Upper lobe of left lung (tissue), 6 donors: ENCODE results near the gene CKS2. TPM values are rescaled to one million over a fixed set of nuclear protein-coding genes. Genes with fewer than 3 reads are reported as not detected.

ENCODE experiments used
- ATAC-seq, 2 donors: fragments of 200-7000 bp; cut with Tn5 transposase; one replicate each; pipeline ENCODE4 v1.9.1; 2022; ENCODE audit warnings: mild to moderate bottlenecking in 2 of 2, moderate library complexity in 2 of 2; ENCODE audit not compliant: low FRiP score in 2 of 2
- DNase-seq, 2 donors: peaks; one replicate each; pipeline ENCODE4 v3.0.0-alpha.2; 2019 to 2020
- H3K27ac ChIP-seq, 4 donors: fragments of 200-600 bp; sonication (generic); one replicate each; pipeline ENCODE4 v1.5.1; 2016 to 2019
- H3K27me3 ChIP-seq, 4 donors: fragments of 200-600 bp; sonication (generic); one replicate each; pipeline ENCODE4 v1.5.1; 2017 to 2019
- H3K36me3 ChIP-seq, 4 donors: fragments of 200-600 bp; sonication (generic); one replicate each; pipeline ENCODE4 v1.5.1; 2016 to 2019
- H3K4me1 ChIP-seq, 4 donors: fragments of 200-600 bp; sonication (generic); one replicate each; pipeline ENCODE4 v1.5.1; 2018 to 2019
- H3K4me3 ChIP-seq, 4 donors: fragments of 200-600 bp; sonication (generic); one replicate each; pipeline ENCODE4 v1.5.1; 2017 to 2019; ENCODE audit warnings: mild to moderate bottlenecking in 2 of 4, moderate library complexity in 1 of 4
- H3K9me3 ChIP-seq, 4 donors: fragments of 200-600 bp; sonication (generic); one replicate each; pipeline ENCODE4 v1.5.1; 2018 to 2019
- EP300 ChIP-seq, 4 donors: sonication (generic); formaldehyde crosslinking; IDR thresholded peaks; one replicate each; pipeline ENCODE4 v1.5.1; 2017; ENCODE audit warnings: antibody characterized with exemption in 4 of 4, control low read depth in 2 of 4
- POLR2A ChIP-seq, 4 donors: fragments of 450-650 bp; IDR thresholded peaks; one replicate each; pipeline ENCODE4 v1.5.1; 2016 to 2017; ENCODE audit warnings: antibody characterized with exemption in 4 of 4, mild to moderate bottlenecking in 2 of 4
- POLR2AphosphoS5 ChIP-seq, 2 donors: sonication (generic); formaldehyde crosslinking; IDR thresholded peaks; one replicate each; pipeline ENCODE4 v1.5.1; 2017; ENCODE audit warnings: antibody characterized with exemption in 2 of 2
- WGBS, 2 donors: methylation state at CpG; one replicate each; pipeline ENCODE4 v1.1.5; 2017 to 2018; 5-methylcytosine and 5-hydroxymethylcytosine counted together
- total RNA-seq, 6 donors: library from RNA; depleted of rRNA in 4 of 6; stranded (reverse); fragments of >200 nt in 4 of 6; gene quantifications; one replicate each; pipeline versions ENCODE4 v1.1.0 to v1.2.1, GENCODE V29; 2016 to 2021
- TF ChIP-seq, protein P1 (sequence below), 6 experiments: fragments of 450-650 bp in 4 of 6; fragments of 200-600 bp in 2 of 6; sonication (generic) in 2 of 6; IDR thresholded peaks; one replicate each; pipeline ENCODE4 v1.5.1; 2016 to 2019; ENCODE audit warnings: antibody characterized with exemption in 6 of 6
- donor health status: DM: no; HTN: no; CAD: no; lungs with moderate emphysema.
- donor health status: DM: no; HTN: yes; CAD: no; lungs with severe emphysema.

CKS2 gene
- total RNA-seq, 6 donors from 2014 or later = 13.0 to 107 (median 22.7) TPM

DNA sequence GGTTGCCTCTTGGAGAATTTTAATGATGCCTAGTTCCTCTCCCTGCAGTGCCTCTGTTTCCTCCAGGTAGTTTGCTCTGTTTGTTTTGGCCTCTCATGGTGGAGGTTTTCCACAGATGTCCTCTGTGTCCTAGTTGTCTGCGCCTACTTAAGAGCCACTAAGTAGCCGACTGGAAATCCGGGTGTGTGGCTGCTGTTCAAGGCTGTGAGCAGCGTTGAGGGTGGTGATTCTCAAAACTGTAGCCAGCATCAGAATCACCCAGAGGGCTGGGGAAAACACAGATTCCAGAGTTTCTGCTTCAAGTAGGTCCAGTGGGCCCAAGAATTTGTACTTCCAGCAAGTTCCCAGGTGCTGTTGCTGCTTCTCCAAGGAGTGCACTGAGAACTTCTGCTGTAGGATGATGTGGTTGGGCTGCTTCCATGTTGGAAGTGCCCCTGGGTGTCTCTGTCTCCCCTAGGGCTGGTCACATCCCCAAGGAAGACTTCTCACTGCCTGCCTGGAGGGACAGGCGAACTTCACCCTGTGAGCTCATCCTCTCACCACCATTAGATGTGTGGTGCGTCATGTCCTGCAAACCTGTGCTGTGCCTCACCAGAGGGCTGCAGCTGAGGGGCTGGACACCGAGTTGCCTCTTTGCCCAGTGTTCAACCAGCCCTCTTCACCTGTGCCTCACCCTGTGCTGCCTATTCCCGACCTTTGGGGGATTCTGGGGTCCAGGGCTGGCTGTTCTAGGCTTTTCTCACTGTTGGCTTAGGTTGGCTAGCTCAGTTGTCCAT lies 42.1 kb downstream of the CKS2 start:
- Histone ChIP-seq H3K9me3 (no peaks in the 10 kb centered on the region), H3K36me3 (peaks cover 45 to 99% (median 77%) of the 10 kb centered on the region in 4 donors), H3K4me1 (peaks cover 4 to 20% (median 10%) of the 10 kb centered on the region in 4 donors), H3K27ac (no peak overlapping the region), H3K27me3 (no peaks in the 10 kb centered on the region), H3K4me3 (no peak overlapping the region)
- WGBS, 2 donors = 80 to 97% methylated on average over 5 to 8 of the region's 8 CpGs
- TF ChIP-seq POLR2AphosphoS5 (IDR thresholded peaks at IDR 0.05) (no peak), POLR2A (IDR thresholded peaks at IDR 0.05) (no peak), EP300 (IDR thresholded peaks at IDR 0.05) (no peak)
- TF ChIP-seq, protein P1, sequence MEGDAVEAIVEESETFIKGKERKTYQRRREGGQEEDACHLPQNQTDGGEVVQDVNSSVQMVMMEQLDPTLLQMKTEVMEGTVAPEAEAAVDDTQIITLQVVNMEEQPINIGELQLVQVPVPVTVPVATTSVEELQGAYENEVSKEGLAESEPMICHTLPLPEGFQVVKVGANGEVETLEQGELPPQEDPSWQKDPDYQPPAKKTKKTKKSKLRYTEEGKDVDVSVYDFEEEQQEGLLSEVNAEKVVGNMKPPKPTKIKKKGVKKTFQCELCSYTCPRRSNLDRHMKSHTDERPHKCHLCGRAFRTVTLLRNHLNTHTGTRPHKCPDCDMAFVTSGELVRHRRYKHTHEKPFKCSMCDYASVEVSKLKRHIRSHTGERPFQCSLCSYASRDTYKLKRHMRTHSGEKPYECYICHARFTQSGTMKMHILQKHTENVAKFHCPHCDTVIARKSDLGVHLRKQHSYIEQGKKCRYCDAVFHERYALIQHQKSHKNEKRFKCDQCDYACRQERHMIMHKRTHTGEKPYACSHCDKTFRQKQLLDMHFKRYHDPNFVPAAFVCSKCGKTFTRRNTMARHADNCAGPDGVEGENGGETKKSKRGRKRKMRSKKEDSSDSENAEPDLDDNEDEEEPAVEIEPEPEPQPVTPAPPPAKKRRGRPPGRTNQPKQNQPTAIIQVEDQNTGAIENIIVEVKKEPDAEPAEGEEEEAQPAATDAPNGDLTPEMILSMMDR (IDR thresholded peaks at IDR 0.05) = no peak
- DNase-seq = no peak
- no peak for ATAC-seq

DNA sequence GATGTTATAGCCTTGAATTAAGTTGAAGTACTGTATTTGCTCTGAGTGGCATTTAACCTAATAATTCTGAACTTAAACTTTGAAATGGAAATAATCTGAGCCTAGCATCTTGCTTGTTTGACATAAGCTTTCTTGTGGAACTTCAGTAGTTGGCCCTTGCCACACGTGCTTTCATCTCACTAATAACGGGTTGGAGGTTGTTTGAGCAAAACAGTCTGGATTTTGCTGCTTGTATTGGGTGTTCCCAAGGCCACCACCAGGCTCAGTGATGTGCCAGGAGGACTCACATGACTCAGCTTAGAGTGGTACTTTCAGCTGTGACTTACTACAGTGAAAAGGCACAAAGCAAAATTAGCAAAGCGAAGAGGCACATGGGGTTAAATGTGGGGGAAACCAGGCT lies 43.0 kb downstream of the CKS2 start:
- no peak for DNase-seq
- Histone ChIP-seq H3K4me1 (peaks cover 4 to 27% (median 11%) of the 10 kb centered on the region in 4 donors), H3K27me3 (no peaks in the 10 kb centered on the region), H3K9me3 (no peaks in the 10 kb centered on the region), H3K36me3 (peaks cover 45 to 99% (median 78%) of the 10 kb centered on the region in 4 donors), H3K27ac (no peak overlapping the region), H3K4me3 (no peak overlapping the region)
- ATAC-seq = no peak
- WGBS, 2 donors = 83 to 88% methylated on average over 3 of the region's 3 CpGs
- TF ChIP-seq POLR2AphosphoS5 (IDR thresholded peaks at IDR 0.05) (no peak), POLR2A (IDR thresholded peaks at IDR 0.05) (no peak), EP300 (IDR thresholded peaks at IDR 0.05) (no peak)
- TF ChIP-seq, protein P1 (IDR thresholded peaks at IDR 0.05) = no peak

DNA sequence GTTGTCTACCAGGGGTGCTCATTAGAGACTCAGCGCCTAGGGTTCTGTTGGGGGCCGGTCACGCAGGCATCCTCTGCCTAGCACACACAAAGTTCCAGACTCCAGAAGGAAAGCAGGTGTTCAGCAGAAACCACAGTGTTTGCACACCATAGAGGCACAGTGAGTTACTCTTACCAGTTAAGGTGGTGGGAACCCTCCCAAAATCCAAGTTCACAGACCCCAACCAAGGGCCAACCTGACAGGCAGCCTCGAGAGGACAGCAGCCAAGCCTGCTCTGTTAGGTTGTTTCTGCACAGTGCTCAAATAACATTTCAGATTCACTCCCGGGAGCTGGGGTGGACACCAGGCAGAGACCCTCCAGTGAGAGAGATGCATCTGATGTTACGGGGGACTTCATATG lies 43.5 kb downstream of the CKS2 start:
- Histone ChIP-seq H3K27me3 (no peaks in the 10 kb centered on the region), H3K27ac (no peak overlapping the region), H3K4me3 (no peak overlapping the region), H3K36me3 (peaks cover 44 to 99% (median 78%) of the 10 kb centered on the region in 4 donors), H3K4me1 (peaks cover 5 to 31% (median 13%) of the 10 kb centered on the region in 4 donors), H3K9me3 (no peaks in the 10 kb centered on the region)
- TF ChIP-seq EP300 (IDR thresholded peaks at IDR 0.05) (no peak), POLR2AphosphoS5 (IDR thresholded peaks at IDR 0.05) (no peak), POLR2A (IDR thresholded peaks at IDR 0.05) (no peak)
- TF ChIP-seq, protein P1 (IDR thresholded peaks at IDR 0.05) = no peak
- DNase-seq (no peak), ATAC-seq (no peak)
- 93 to 98% methylated on average over 4 to 6 of the region's 6 CpGs for WGBS, 2 donors

DNA sequence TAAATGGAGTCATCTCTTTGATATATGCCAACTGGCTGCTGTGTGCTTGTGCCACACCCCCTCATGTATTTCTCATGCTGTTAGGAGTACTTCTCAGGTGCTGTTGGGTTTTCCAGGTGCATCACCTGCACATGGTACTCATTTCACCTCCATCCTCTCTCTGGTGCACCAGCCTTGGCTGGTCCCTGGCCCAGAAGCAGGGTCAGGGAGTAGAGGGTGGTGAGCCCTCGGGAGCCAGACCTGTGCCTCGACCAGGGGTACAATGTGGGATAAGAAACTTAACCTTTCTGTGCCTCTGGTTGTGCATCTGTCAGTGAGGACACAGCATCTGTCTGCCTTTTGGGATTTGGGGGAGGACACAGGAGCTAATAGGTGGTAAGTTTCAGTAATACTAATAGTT lies 45.8 kb downstream of the CKS2 start:
- H3K4me1 ChIP-seq = peaks cover 13 to 40% (median 25%) of the 10 kb centered on the region in 4 donors

DNA sequence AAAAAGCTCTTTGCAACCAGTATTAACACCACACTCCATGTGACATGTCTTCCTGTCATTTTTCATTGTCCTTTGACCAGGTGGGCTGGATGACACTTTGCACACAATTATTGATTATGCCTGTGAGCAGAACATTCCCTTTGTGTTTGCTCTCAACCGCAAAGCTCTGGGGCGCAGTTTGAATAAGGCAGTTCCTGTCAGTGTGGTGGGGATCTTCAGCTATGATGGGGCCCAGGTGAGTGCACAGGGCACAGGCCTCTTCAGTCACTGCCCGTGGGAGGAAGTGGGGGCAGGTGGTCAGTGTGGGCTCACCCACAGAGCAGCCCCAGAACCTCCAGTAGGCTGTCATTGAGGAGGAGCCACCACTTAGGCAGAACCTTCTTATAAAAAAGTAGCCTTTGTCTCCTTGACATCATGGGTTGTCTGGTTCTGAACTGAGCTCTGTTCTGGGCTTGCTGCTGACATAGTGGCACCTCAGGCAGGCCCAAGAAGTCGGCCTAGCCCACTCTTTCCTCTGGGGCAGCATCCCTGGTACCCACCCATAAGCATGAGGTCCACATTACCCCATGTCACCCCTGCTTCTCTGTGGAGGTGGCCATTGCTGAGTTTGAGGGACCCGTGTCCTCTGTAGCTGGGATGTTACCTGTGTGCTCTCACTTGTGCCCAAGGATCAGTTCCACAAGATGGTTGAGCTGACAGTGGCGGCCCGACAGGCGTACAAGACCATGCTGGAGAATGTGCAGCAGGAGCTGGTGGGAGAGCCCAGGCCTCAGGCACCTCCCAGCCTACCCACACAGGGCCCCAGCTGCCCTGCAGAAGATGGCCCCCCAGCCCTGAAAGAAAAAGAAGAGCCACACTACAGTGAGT lies 46.6 kb downstream of the CKS2 start:
- Histone ChIP-seq H3K27ac (peak overlapping the region in 1 of 4 donors; percentile 30), H3K4me3 (no peak overlapping the region), H3K27me3 (no peaks in the 10 kb centered on the region), H3K9me3 (no peaks in the 10 kb centered on the region), H3K36me3 (peaks cover 33 to 97% (median 76%) of the 10 kb centered on the region in 4 donors), H3K4me1 (peaks cover 12 to 32% (median 19%) of the 10 kb centered on the region in 4 donors)
- TF ChIP-seq EP300 (IDR thresholded peaks at IDR 0.05) (no peak), POLR2A (IDR thresholded peaks at IDR 0.05) (no peak)
- ATAC-seq = no peak
- WGBS, 2 donors = 92 to 95% methylated on average over 8 of the region's 8 CpGs
- DNase-seq = peak in 1 of 2 donors; percentile 27

More for the DNA sequence above, 45.8 kb downstream of the CKS2 start:
- DNase-seq (no peak), ATAC-seq (no peak)
- Histone ChIP-seq H3K36me3 (peaks cover 26 to 99% (median 72%) of the 10 kb centered on the region in 4 donors), H3K4me3 (no peak overlapping the region), H3K9me3 (no peaks in the 10 kb centered on the region), H3K27me3 (no peaks in the 10 kb centered on the region), H3K27ac (no peak overlapping the region)
- 94 to 100% methylated on average over 2 of the region's 2 CpGs for WGBS, 2 donors
- TF ChIP-seq POLR2A (IDR thresholded peaks at IDR 0.05) (no peak), EP300 (IDR thresholded peaks at IDR 0.05) (no peak)
